H9 (cell line): Measurements from ENCODE around the gene ZFP36L1. TPM values are rescaled to one million over a fixed set of nuclear protein-coding genes. Genes with fewer than 3 reads are reported as not detected.

Experiments
- DNase-seq: peaks from one replicate; pipeline ENCODE4 v3.0.0-alpha.2; 2017
- H2AFZ ChIP-seq: one replicate; pipeline ENCODE4 v1.6.1; 2013; ENCODE audit warnings: mild to moderate bottlenecking, low read length, control low read depth, moderate library complexity
- H2AK5ac ChIP-seq: 2 replicates; pipeline ENCODE4 v1.6.1; 2013; ENCODE audit warnings: low read length, control low read depth, mixed read lengths; ENCODE audit not compliant: insufficient read length
- H2BK120ac ChIP-seq: one replicate; pipeline ENCODE4 v1.6.1; 2013; ENCODE audit warnings: low read depth, mild to moderate bottlenecking, low read length, control low read depth, inconsistent platforms; ENCODE audit not compliant: poor library complexity, severe bottlenecking
- H2BK12ac ChIP-seq: 2 replicates; pipeline ENCODE4 v1.6.1; 2013; ENCODE audit warnings: low read length, control low read depth, mixed read lengths, low read depth; ENCODE audit not compliant: insufficient read length
- H2BK15ac ChIP-seq: 2 replicates; pipeline ENCODE4 v1.6.1; 2013; ENCODE audit warnings: low read depth, low read length, control low read depth
- H2BK20ac ChIP-seq: one replicate; pipeline ENCODE4 v1.6.1; 2013; ENCODE audit warnings: low read depth, mild to moderate bottlenecking, low read length, control low read depth, inconsistent platforms; ENCODE audit not compliant: poor library complexity, severe bottlenecking
- H2BK5ac ChIP-seq: 2 replicates; pipeline ENCODE4 v1.6.1; 2013; ENCODE audit warnings: low read length, control low read depth, mixed read lengths; ENCODE audit not compliant: insufficient read length
- H3K14ac ChIP-seq: 2 replicates; pipeline ENCODE4 v1.6.1; 2013; ENCODE audit warnings: low read length, control low read depth; ENCODE audit not compliant: insufficient read depth
- H3K18ac ChIP-seq: 2 replicates; pipeline ENCODE4 v1.6.1; 2013; ENCODE audit warnings: low read depth, mild to moderate bottlenecking, mixed read lengths, low read length, control low read depth; ENCODE audit not compliant: insufficient read length
- H3K23ac ChIP-seq: 2 replicates; pipeline ENCODE4 v1.6.1; 2013; ENCODE audit warnings: low read length, control low read depth, mixed read lengths, low read depth; ENCODE audit not compliant: insufficient read length
- H3K23me2 ChIP-seq: 2 replicates; pipeline ENCODE4 v1.6.1; 2013; ENCODE audit warnings: low read depth, mild to moderate bottlenecking, mixed read lengths, low read length, control low read depth; ENCODE audit not compliant: insufficient read length, poor library complexity, severe bottlenecking
- H3K27ac ChIP-seq: 2 replicates; pipeline ENCODE4 v1.5.1; 2013; ENCODE audit warnings: low read length, control low read depth, mixed read lengths, low read depth; ENCODE audit not compliant: insufficient read length
- H3K27me3 ChIP-seq: 2 replicates; pipeline ENCODE4 v1.6.1; 2013; ENCODE audit warnings: low read length, control low read depth, inconsistent platforms; ENCODE audit not compliant: insufficient read depth
- H3K4ac ChIP-seq: 2 replicates; pipeline ENCODE4 v1.6.1; 2013; ENCODE audit warnings: low read depth, mild to moderate bottlenecking, control low read depth, inconsistent platforms, low read length, moderate library complexity
- H3K4me1 ChIP-seq: 2 replicates; pipeline ENCODE4 v1.6.1; 2013; ENCODE audit warnings: low read length, control low read depth, inconsistent platforms; ENCODE audit not compliant: insufficient read depth
- H3K4me2 ChIP-seq: 2 replicates; pipeline ENCODE4 v1.6.1; 2013; ENCODE audit warnings: low read length, control low read depth, mixed read lengths; ENCODE audit not compliant: insufficient read length, insufficient read depth
- H3K56ac ChIP-seq: 2 replicates; pipeline ENCODE4 v1.6.1; 2013; ENCODE audit warnings: low read depth, mild to moderate bottlenecking, mixed read lengths, low read length, control low read depth; ENCODE audit not compliant: insufficient read length
- H3K79me1 ChIP-seq: 2 replicates; pipeline ENCODE4 v1.6.1; 2013; ENCODE audit warnings: low read depth, mild to moderate bottlenecking, moderate library complexity, low read length, control low read depth, inconsistent platforms; ENCODE audit not compliant: insufficient read depth, poor library complexity, severe bottlenecking
- H3K79me2 ChIP-seq: 2 replicates; pipeline ENCODE4 v1.6.1; 2013; ENCODE audit warnings: low read length, control low read depth, inconsistent platforms; ENCODE audit not compliant: insufficient read depth
- H3K9ac ChIP-seq: 2 replicates; pipeline ENCODE4 v1.6.1; 2013; ENCODE audit warnings: low read length, control low read depth, mixed read lengths; ENCODE audit not compliant: insufficient read length; ENCODE audit errors: extremely low read depth
- H3K9me3 ChIP-seq: one replicate; pipeline ENCODE4 v1.6.1; 2013; ENCODE audit warnings: low read depth, low read length, inconsistent platforms; ENCODE audit not compliant: control insufficient read depth
- H3T11ph ChIP-seq: one replicate; pipeline ENCODE4 v1.6.1; 2013; ENCODE audit warnings: mild to moderate bottlenecking, low read length, control low read depth, inconsistent platforms
- H4K20me1 ChIP-seq: one replicate; pipeline ENCODE4 v1.6.1; 2013; ENCODE audit not compliant: control insufficient read depth, insufficient read length, insufficient read depth
- H4K5ac ChIP-seq: 2 replicates; pipeline ENCODE4 v1.6.1; 2013; ENCODE audit warnings: low read depth, mild to moderate bottlenecking, mixed read lengths, low read length, control low read depth; ENCODE audit not compliant: insufficient read length
- H4K8ac ChIP-seq: replicated peaks from 2 replicates; pipeline ENCODE4 v1.6.1; 2013; ENCODE audit warnings: low read length, control low read depth, mixed read lengths, low read depth; ENCODE audit not compliant: insufficient read length
- H4K91ac ChIP-seq: 2 replicates; pipeline ENCODE4 v1.6.1; 2013; ENCODE audit warnings: low read depth, mild to moderate bottlenecking, moderate library complexity, mixed read lengths, low read length, control low read depth; ENCODE audit not compliant: insufficient read length
- H3K27ac Mint-ChIP-seq, 3 experiments: 2 replicates in 2 of 3; 3 replicates in 1 of 3; pipeline ENCODE4 v1.8.0; 2020 to 2021; ENCODE audit warnings: mixed read lengths in 3 of 3, mild to moderate bottlenecking in 1 of 3, moderate library complexity in 1 of 3
- H3K27me3 Mint-ChIP-seq: 2 replicates; pipeline ENCODE4 v1.8.0; 2021; ENCODE audit warnings: low read depth, mild to moderate bottlenecking, moderate library complexity, mixed read lengths
- H3K36me3 Mint-ChIP-seq, 3 experiments: 2 replicates in 2 of 3; 3 replicates in 1 of 3; pipeline ENCODE4 v1.8.0; 2020 to 2021; ENCODE audit warnings: low read depth in 3 of 3, mixed read lengths in 3 of 3; ENCODE audit not compliant: insufficient read depth in 1 of 3
- H3K4me1 Mint-ChIP-seq, 2 experiments: 2 replicates each; pipeline ENCODE4 v1.8.0; 2020; ENCODE audit warnings: mixed read lengths in 2 of 2
- H3K4me3 Mint-ChIP-seq, 2 experiments: 2 replicates in 1 of 2; 3 replicates in 1 of 2; pipeline ENCODE4 v1.8.0; 2020 to 2021; ENCODE audit warnings: mild to moderate bottlenecking in 2 of 2, mixed read lengths in 2 of 2, moderate library complexity in 1 of 2
- H3K9me3 Mint-ChIP-seq, 2 experiments: 2 replicates in 1 of 2; 3 replicates in 1 of 2; pipeline ENCODE4 v1.8.0; 2020; ENCODE audit warnings: mild to moderate bottlenecking in 2 of 2, mixed read lengths in 2 of 2, moderate library complexity in 1 of 2
- CTCF ChIP-seq: fragments of 200-600 bp; sonication (generic); conservative IDR thresholded peaks from 3 replicates; pipeline ENCODE4 v1.8.0; 2021; ENCODE audit warnings: antibody characterized with exemption, mild to moderate bottlenecking
- WGBS: extraction: QIAGEN DNeasy Blood & Tissue Kit; methylation state at CpG from one replicate; pipeline ENCODE4 v1.1.7; 2013; ENCODE audit warnings: missing lambda C conversion rate, low lambda C conversion rate, mixed read lengths; ENCODE audit not compliant: insufficient read length; ENCODE audit errors: extremely low coverage; 5-methylcytosine and 5-hydroxymethylcytosine counted together
- total RNA-seq: library from RNA; stranded (reverse); gene quantifications from 2 replicates; pipeline ENCODE4 v1.2.1, GENCODE V29; 2021

The ZFP36L1 gene
- total RNA-seq, 1 experiment from 2014 or later, result 109 TPM

- Histone ChIP-seq H2AK5ac (no peak overlapping the region), H4K20me1 (no peaks in the 10 kb centered on the region), H3K9me3 (no peaks in the 10 kb centered on the region), H4K5ac (no peak overlapping the region), H3K56ac (no peak overlapping the region), H2BK120ac (no peak overlapping the region), H3K14ac (no peak overlapping the region), H3K79me2 (no peaks in the 10 kb centered on the region), H3K23me2 (no peaks in the 10 kb centered on the region), H3T11ph (no peak overlapping the region), H3K9ac (no peak overlapping the region), H3K4me1 (peaks cover 2% of the 10 kb centered on the region; the same call in 1 of the 2 replicates), H2BK15ac (no peak overlapping the region), H4K91ac (no peak overlapping the region), H2BK5ac (no peak overlapping the region), H3K27ac (no peak overlapping the region), H2AFZ (no peak overlapping the region), H3K18ac (no peak overlapping the region), H3K4ac (no peak overlapping the region), H2BK12ac (no peak overlapping the region), H3K23ac (no peak overlapping the region), H2BK20ac (no peak overlapping the region), H4K8ac (no peak overlapping the region), H3K27me3 (no peaks in the 10 kb centered on the region), H3K4me2 (no peak overlapping the region), H3K79me1 (no peaks in the 10 kb centered on the region)
- H3K36me3 Mint-ChIP-seq, result no peaks in the 10 kb centered on the region
- H3K4me3 Mint-ChIP-seq, result no peak overlapping the region
- whole genome bisulfite sequencing, result no CpG with 5 or more reads among the region's 4 CpGs
- H3K27ac Mint-ChIP-seq, result no peak overlapping the region
- DNase-seq, result no peak
- H3K27me3 Mint-ChIP-seq, result peaks cover 4% of the 10 kb centered on the region
- peaks cover 26 to 28% of the 10 kb centered on the region in 2 experiments for H3K4me1 Mint-ChIP-seq
- H3K9me3 Mint-ChIP-seq, result no peaks in the 10 kb centered on the region; a peak in 1 of 5 replicates
- no peak for TF ChIP-seq CTCF
Measured at GRCh38 chr14:68822926-68823325, 30.1 kb upstream of the ZFP36L1 start.
